ENCODE data around the gene AHSA1.

DNA sequence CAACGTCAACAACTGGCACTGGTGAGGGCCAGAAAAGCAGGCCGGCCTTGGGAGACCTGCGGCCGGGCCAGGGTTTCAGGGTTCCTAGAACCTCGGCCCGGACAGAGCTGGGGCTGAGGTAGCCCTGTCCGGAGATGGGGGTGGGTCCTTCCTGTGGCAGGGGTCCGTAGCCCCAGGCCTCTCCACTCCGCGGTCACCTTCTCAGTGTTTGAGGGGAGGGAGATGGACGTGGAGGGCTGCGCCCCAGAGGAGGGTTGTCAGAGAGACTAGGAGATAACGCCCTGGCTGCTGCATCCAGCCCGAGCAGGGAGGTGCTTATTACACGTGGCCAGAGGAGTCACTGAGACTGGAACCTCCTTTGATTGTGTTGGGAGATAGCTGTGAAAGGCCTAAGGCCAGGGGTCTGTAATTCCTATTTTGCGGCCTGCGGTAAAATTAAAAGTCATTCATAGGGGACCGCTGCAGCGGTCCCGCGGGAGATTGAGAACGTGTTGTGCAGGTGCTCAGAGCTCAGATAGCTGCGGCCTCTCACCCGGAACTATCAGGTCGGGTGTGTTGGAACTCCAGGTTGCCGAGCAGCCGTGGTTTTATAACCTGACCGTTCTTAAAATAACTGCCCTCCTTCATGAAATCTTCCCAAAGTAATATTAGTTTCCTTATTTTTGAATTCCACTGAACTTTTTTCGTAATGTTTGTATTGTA is 507 bp downstream of the AHSA1 start:
- TF ChIP-seq, protein P1, sequence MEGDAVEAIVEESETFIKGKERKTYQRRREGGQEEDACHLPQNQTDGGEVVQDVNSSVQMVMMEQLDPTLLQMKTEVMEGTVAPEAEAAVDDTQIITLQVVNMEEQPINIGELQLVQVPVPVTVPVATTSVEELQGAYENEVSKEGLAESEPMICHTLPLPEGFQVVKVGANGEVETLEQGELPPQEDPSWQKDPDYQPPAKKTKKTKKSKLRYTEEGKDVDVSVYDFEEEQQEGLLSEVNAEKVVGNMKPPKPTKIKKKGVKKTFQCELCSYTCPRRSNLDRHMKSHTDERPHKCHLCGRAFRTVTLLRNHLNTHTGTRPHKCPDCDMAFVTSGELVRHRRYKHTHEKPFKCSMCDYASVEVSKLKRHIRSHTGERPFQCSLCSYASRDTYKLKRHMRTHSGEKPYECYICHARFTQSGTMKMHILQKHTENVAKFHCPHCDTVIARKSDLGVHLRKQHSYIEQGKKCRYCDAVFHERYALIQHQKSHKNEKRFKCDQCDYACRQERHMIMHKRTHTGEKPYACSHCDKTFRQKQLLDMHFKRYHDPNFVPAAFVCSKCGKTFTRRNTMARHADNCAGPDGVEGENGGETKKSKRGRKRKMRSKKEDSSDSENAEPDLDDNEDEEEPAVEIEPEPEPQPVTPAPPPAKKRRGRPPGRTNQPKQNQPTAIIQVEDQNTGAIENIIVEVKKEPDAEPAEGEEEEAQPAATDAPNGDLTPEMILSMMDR (IDR thresholded peaks at IDR 0.05; ENCODE audit: low read depth, low read length, poor library complexity, severe bottlenecking): no peak
- TF ChIP-seq EZH2phosphoT487 (IDR thresholded peaks at IDR 0.05; ENCODE audit: borderline replicate concordance, low read length): no peak

Data from DOHH2 (cell line).